Transverse colon (tissue), 4 donors: ENCODE results near the gene ZNF362.
A peak's percentile ranks its signal among the peaks of the same experiment; 100 is the strongest.

Experiments used
- CTCF ChIP-seq, 5 experiments: fragments of 200-600 bp in 3 of 5; fragments of 450-650 bp in 2 of 5; sonication (generic) in 3 of 5; IDR thresholded peaks; 1 replicate in 2 of 5; 2 replicates in 3 of 5; pipeline ENCODE4 v1.5.1; 2016 to 2017; ENCODE audit warnings: antibody characterized with exemption in 5 of 5, inconsistent platforms in 3 of 5, mild to moderate bottlenecking in 2 of 5, moderate library complexity in 1 of 5
- EP300 ChIP-seq: sonication (generic); formaldehyde crosslinking; IDR thresholded peaks from one replicate; pipeline ENCODE4 v1.6.1; 2017; ENCODE audit warnings: antibody characterized with exemption, low read depth
- POLR2AphosphoS5 ChIP-seq, 3 donors: sonication (generic); formaldehyde crosslinking; IDR thresholded peaks; one replicate each; pipeline ENCODE4 v1.6.1; 2016; ENCODE audit warnings: antibody characterized with exemption in 3 of 3

GRCh38 chr1:33348676-33349080, 92.4 kb downstream of the ZNF362 start:
- no peak for TF ChIP-seq CTCF (IDR thresholded peaks at IDR 0.05)
- peak; percentile 4 to 31 (median 18) for TF ChIP-seq POLR2AphosphoS5 (IDR thresholded peaks at IDR 0.05)
- no peak for TF ChIP-seq EP300
